GM11168 (cell line): Measurements from ENCODE around the gene CCDC148.
"Not testable (repeated sequence)": the region's sequence is repeated elsewhere in the genome, so short reads cannot be mapped to it uniquely, and the experiment has no call there.

ENCODE experiments used
- in situ Hi-C: fragments of 300-500 bp; cut with MboI; formaldehyde crosslinking; loops from one replicate; pipeline ENCODE4 v1.12.0; 2022; ENCODE audit warnings: low sequenced_read_pairs; ENCODE audit not compliant: unreplicated experiment

CCDC148 gene

DNA sequence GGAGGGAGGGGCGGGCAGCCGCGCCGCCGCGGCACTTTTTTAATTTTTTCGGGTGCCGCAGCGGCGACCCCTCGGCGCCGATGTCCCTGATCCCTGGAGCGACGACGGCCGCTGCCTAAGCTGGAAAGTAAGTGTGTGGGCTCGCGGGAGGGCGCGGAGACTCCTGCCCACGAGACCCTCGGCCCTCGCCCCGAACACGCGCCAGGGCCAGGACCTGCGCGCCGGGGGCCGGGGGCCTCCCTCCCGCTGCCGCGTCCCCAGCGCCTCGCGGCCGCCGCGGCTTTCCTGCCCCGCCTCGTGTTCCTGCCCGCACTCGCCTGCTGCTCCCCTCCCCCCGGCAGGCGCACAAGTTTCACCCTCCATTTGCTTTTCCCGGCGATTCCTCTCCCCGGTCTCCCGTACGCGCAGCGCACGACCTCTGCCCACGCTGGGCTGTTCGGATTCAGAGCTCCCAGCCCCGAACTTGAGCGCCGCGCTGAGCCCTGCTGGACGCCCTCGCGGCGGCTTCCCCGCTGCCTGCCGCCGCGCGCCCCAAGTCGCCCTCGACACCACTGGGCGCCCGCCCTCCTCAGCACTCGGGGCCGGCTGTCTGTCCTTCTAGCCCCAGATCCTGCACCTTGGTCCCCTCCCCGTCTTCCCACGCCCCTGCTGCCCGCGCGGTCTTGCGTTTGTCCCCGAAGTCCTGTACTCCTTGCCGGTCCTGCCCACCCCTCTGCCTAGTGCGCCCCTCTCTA lies 706 bp upstream of the CCDC148 start:
- in situ Hi-C loops = loop anchor here (25.0 kb wide), 1 partner anchor 305 kb away; no protein-coding TSS in a partner anchor

DNA sequence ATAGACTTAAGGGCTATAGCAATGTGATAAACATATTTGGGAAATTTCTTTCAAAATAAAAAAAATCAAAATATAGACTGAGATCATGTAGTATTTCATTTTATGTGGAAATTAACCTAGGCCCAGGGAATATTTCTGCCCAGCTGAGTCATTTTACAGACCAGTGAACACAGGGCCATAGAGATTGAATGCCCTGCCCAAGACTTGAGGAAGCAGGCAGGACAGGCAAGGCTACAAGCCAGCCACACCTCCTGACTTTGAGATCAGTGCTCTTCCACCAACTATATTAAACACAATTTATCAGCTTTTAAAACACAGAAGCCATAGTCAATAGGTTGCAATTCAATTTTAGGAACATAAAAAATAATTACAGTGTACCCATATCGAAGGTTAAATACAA lies 12.9 kb downstream of the CCDC148 start:
- in situ Hi-C loops = no loop called here

DNA sequence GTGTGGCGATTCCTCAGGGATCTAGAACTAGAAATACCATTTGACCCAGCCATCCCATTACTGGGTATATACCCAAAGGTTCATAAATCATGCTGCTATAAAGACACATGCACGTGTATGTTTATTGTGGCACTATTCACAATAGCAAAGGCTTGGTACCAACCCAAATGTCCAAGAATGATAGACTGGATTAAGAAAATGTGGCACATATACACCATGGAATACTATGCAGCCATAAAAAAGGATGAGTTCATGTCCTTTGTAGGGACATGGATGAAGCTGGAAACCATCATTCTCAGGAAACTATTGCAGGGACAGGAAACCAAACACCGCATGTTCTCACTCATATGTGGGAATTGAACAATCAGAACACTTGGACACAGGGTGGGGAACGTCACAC lies 17.5 kb downstream of the CCDC148 start:
- in situ Hi-C loops = not testable (repeated sequence)

DNA sequence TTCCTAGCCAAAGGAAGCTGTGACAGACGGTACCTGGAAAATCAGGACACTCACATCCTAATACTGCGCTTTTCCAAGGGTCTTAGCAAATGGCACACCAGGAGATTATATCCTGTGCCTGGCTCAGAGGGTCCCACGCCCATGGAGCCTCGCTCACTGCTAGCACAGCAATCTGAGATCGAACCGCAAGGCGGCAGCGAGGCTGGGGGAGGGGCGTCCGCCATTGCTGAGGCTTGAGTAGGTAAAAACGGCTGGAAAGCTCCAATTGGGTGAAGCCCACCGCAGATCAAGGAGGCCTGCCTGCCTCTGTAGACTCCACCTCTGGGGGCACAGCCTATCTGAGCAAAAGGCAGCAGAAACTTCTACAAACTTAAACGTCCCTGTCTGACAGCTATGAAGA lies 22.8 kb downstream of the CCDC148 start:
- in situ Hi-C loops = not testable (repeated sequence)

DNA sequence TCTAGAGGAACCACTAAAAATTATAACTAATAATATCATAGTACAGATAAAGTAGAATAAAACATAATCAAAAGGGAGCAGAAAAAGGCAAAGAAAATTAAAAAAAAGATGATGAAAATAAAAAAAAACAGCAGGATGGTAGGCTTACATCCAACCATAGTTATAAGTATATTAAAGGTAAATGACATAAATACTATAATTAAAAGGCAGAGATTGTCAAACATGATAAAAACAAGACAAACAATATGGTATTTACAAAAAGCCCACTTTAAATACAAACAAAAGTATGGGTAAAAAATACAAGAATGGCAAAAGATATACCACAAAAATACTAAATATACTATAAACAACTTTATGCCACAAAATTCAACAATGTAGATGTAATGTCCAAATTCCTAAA lies 24.4 kb downstream of the CCDC148 start:
- in situ Hi-C loops = no loop called here

DNA sequence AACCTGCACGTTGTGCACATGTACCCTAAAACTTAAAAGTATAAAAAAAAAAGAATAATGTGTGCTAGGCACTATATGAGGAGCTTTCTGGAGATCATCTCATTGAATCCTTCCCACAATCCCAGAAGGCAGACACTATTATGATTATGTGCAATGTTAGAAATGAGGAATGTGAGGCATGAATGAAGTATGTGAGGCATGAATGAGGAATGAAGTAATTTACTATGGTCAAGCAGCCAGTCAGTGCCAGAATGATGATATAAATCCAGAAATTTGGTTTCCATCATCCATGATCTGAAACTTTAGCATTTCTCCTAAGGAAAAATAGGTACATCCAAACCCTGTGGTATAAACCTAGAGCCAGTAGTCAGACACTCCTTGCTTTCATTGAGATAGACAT lies 42.0 kb downstream of the CCDC148 start:
- in situ Hi-C loops = no loop called here

GRCh38 chr2:158413581-158413980 lies 43.0 kb downstream of the CCDC148 start:
- in situ Hi-C loops = no loop called here

- in situ Hi-C loops = no loop called here
These were observed 44.3 kb downstream of the CCDC148 start for GRCh38 chr2:158412206-158412605.

DNA sequence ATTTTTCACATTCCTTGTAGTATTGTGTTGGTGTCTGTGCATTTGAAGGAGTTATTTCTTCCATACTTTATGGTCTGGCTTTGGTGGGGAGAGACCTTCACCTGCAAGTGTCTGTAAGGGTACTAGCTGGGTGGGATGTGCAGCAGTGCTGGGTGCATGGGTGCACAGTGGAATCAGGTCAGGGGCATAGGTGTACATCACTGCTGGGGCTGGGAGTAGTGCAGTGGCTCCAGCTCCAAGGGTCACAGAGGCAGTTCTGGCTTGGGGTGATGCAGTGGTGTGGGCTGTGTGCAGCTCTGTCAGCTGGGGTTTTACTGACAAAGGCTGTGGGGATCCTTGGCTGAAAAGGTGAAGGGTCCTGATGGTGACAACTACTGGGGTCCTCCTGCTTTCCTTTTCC lies 44.8 kb downstream of the CCDC148 start:
- in situ Hi-C loops = no loop called here

DNA sequence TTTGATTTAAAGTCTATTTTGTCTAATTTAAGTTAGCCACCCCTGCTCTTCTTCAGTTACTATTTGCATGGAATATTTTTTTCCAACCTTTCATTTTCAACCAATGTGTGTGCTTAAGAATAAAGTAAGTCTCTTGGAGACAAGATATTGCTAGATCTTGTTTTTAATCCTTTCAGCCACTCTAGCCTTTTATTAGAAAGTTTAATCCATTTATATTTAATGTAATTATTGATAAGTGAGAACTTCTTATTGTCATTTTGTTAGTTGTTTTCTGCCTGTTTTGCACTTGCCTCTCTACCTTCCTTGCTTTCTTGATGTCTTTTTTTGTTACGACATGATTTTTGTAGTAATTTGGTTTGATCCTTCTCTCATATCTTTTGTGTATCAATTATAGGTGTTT lies 46.4 kb downstream of the CCDC148 start:
- in situ Hi-C loops = no loop called here

- in situ Hi-C loops = no loop called here
These were observed 49.5 kb downstream of the CCDC148 start for GRCh38 chr2:158407031-158407430.

DNA sequence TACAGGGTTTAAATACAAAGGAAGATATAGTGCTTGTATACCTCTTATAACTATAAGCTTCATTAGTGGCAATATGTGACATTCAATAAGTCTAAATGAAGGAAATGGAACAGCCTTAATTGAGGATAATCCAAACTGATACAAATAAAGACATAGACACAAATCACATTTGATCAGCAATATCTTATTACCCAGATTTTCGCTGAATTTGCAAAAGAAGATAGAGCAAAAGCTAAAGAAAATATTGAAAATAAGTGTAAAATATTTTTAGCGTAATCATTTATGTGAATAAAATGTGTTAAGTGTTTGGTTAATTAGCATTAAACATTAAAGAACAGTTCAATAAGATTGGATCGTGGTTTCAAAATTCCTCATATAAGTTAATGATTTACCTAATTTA lies 51.2 kb downstream of the CCDC148 start:
- in situ Hi-C loops = no loop called here

DNA sequence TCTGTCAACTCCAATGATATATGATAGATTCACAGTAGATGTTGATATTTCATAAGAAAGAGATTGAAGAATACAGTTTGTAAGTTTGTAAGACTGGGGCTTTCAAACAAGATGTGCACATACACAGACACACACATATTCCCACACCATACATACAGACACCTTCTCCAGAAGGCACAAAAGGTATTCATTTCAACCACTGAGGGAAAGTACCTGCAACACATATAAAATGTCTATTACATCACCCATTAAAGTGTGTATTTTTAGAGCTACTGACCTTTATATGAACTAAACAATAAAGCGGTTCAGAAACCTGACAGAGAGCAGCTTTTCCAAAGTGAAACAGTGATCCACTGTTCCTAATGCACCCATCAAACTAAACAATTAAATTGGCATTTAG lies 53.3 kb downstream of the CCDC148 start:
- in situ Hi-C loops = no loop called here

DNA sequence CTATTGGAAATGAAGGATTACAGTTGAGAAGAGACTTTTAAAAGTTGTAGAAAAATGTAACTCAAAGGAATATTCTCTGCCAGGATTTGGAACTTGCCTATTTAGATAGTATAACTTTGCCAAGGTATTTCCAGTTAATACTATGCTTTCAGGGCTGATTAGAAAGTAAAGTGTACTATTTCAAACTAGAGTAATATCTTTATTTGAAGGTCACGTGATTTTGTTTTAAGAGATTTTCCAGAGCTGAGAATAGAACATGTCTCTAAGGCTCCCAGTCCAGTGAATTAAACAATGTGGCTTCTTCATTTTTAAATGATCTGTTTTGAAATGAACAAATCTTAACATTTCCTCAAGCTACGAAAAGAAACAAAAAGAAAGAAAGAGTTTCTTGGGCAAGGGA lies 53.9 kb downstream of the CCDC148 start:
- in situ Hi-C loops = no loop called here

GRCh38 chr2:158395166-158395565 lies 61.4 kb downstream of the CCDC148 start:
- in situ Hi-C loops = no loop called here

DNA sequence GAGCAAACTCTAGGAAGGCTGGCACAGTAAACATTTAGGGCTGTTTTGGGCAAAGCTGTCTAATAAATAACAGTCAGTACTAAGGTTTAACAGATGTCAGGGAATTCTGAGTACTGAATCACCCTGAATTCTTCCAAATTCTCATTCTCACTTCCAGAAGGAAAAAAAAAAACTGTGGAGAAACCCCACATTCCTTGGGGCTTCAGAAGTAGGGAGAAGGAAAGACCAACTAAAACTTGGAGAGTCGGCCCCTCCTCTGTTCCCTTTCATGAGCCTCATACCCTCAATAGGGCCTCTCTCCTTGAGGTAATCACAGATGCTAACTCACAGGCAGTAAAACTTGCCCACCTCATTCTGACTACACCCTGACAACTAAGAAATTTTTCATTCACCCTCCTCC lies 62.1 kb downstream of the CCDC148 start:
- in situ Hi-C loops = no loop called here

- in situ Hi-C loops = no loop called here
These were observed 62.7 kb downstream of the CCDC148 start for GRCh38 chr2:158393886-158394285.

DNA sequence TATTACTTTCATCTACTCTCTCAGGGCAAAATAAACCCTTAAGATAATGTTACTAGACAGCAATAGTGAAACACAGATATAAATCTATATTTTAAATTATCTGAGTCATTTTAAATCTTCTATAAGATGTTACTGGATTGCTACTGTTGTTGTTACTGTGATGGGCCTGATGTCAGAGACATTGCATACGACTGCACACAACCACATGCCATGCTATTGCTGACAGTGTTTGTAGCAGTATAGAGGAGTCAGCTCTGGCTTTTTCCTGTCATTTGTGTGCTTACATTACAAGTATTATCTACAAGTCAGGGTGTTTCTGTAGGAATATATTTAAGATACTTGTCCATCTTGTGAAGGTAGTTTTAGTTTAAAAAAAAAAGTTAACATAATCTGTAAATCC lies 63.9 kb downstream of the CCDC148 start:
- in situ Hi-C loops = no loop called here

DNA sequence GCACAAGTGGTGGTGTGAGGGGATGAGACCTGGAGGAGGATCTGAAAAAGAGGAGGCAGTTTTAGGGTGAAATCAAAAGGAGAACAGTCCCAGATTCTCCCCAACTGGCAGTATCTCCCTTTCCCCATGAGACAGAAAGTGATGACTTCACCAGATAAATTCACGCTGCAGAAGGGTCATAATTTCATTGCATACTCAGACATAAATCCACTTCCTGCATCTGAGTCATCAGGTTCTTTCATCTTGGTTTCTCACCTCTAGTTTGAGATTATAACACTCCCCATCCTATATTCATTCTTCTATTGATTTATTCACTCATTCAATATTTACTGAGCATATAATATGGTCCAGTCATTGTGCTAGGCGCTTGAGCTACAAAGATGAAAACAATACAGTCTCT lies 64.7 kb downstream of the CCDC148 start:
- in situ Hi-C loops = no loop called here

DNA sequence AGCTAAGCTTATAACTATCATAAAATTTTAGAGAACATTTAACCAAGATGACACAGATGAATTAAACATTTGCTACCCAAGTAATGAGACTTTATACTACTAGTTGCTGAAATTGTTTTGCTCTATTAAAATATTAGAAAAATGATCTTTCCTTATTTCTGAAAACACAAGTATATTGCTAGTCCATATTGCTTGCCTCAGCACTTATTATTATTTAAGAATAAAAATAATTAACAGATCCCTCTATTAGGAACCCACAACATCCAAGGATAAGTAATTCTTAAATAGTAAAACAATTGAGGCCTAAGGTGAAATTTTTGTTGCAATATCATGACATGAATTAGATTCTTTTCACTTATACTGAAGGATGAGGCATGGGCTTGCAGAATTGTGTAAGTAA lies 65.2 kb downstream of the CCDC148 start:
- in situ Hi-C loops = no loop called here

GRCh38 chr2:158388159-158388558 lies 68.4 kb downstream of the CCDC148 start:
- in situ Hi-C loops = no loop called here

- in situ Hi-C loops = no loop called here
These were observed 70.9 kb downstream of the CCDC148 start for GRCh38 chr2:158385646-158386045.

- in situ Hi-C loops = no loop called here
These were observed 74.6 kb downstream of the CCDC148 start for GRCh38 chr2:158381978-158382377.
